NCI-H345 (cell line): ENCODE measurements around the gene PDE6H.

Experiments
- DNase-seq: peaks from one replicate; lab custom pipeline; 2025; lab: John Stamatoyannopoulos, UW

PDE6H gene

DNA sequence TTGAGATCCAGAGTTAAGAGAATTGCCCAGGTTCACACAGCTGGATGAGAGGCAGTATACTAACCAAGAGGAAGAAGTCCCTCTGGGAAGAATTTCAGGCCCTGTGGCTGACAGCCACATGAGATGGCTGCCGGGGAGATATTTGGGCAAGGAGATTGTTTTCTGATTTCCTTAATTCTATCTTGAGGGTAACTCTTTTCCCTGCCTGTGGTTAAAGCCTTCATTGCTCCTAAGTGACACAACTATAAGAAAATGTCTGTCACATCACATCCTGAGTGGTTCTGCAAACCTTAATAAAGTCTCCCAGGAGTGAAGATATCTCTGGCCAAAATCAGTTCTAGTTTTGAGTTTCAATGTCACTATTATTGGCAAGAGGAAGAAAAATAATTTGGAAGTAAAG is 21.0 kb upstream of the PDE6H start:
- DNase-seq, result no peak

DNA sequence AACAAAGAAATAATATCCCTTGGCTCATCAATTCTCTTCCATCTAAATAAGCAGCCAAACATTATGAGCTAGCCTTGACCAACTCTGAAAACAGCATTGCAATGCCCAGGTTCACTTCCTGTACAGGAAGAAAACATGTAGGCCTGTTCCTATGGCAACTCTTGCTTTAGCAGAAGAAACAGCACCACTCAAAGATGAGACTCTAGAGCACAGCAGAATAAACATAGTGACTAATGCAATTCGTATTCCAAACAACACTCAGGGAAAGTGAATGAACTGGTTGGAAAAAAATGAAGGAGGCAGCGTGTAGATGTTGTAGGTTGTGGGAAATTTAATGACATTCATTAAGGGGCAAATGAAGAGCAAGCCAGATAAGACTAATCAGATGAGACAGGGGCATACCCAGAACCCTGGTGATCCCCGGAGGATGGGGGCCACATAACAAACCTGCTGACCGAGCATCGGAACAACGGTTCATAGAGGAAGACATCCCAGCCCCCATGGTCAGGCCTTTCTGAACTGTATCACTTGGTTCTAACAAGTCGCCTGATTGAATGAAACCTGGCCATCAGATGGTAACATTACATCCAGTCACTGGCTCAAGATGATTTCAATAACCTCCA is 20.4 kb upstream of the PDE6H start:
- DNase-seq, result no peak

DNA sequence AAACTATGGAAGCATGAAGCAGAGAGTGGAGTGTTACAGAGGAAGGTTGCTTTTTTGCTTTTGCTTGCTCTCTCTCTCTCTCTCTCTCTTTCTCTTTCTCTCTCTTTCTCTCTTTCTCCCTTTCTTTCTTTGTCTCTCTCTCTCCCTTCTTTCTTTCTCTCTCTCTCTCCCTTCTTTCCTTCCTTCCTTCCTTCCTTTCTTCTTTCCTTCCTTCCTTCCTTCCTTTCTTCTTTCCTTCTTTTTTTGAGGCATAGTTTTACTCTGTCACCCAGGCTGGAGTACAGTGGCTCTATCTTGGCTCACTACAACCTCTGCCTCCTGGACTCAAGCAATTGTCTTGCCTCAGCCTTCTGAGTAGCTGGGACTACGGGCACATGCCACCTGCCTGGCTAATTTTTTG is 19.1 kb upstream of the PDE6H start:
- no peak for DNase-seq

DNA sequence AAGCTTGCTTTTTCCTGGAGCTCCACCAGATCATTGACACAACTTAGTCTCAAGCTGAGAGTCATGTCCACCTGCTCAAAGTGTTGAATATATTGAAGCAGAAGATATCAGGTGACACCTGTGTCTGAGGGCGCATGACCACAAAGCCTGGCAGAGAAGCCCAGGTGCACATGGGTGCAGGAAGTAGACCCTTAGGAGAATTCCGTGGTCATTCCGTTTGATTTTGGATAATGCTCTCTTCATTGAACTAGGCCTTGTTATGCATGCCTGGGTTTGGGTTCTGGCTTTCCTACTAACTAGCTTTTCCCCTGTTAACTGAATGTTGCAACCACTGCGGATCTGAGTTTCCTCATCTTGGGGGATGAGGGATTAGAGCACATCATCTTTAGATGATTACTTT is 18.6 kb upstream of the PDE6H start:
- DNase-seq, result no peak

DNA sequence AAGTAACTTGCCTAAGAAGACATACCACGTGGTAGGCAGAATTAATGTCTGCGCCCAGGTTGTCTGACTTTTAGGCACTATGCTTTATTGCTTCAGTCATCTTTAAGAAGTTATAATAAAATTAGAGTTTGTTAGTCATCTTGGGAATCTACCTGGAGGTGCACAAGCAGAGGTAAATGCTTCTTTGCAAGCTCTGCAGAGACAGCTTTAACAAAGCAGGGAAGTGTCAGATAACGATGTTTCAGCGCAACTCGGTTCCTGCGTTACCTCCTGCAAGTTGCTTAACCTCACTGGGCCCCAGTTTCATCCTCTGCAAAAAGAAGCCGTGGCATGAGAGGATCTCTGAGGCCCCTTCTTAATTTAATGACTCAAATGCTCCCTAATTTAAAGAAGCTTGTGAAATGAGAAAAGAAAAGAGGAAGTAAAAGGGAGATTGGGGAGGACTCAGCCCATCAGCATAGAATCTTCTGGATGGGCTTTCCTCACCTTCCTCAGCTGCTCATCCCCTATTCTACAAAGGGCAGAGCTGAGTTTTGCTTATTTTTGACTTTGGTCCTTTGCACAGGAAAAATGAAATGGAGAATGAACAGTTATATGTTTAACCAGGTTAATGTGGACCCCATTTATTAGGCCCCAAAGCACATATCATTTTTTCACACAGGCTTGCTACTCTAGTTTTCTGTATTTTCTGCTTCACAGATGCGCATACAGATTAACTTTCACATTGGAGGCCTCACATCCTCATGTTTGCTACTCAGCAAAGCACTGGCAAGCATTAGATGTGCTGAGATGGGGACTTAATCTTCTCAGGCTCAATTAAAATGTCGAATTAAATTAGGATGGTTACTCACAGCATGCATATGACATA is 16.6 kb upstream of the PDE6H start:
- no peak for DNase-seq

DNA sequence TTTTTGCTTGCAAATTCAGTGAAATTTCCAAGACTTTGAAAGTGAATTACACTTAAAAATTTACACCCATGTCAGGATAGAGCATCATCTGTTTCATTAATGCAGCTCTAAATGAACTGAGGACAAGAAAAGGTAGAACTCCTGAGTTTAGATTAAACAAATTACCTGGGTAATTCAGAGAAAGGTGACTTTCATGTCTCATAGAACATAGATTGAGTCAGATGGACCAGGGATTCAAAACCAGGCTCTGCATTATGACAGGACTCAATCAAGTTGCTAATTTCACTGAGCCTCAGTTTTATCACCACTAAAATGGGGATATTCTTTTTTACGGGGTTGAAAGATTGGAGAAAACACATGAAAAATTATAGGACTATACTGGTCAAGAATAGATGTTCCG is 15.9 kb upstream of the PDE6H start:
- no peak for DNase-seq

DNA sequence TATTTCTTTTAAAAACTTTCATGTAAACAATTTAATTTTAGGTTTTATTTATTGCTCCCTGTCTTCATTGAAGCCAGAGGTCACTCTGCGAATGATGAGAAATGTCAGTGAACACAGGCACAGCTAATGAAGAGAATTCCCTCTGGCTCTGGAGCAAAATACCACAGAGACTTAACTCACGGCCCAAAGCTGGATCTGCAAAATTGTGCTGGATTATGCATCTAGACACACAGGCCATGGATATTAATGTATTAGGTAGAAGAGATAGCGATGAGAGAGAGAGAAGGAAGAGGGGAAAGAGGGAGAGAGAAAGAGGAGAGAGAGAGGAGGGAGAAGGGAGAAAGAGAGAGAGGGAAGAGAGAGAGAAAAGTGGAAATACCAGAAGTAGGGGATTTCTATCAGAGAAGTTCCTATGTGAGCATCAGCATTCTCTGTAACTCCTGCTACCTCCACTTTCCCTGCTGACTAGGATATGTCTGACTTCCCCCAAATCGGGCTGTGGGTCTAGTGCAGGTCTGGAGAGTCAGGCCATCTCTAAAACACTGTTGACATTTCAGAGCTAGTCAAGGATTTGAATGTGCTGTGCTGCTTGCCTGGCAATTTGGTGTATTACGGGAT is 15.2 kb upstream of the PDE6H start:
- no peak for DNase-seq

DNA sequence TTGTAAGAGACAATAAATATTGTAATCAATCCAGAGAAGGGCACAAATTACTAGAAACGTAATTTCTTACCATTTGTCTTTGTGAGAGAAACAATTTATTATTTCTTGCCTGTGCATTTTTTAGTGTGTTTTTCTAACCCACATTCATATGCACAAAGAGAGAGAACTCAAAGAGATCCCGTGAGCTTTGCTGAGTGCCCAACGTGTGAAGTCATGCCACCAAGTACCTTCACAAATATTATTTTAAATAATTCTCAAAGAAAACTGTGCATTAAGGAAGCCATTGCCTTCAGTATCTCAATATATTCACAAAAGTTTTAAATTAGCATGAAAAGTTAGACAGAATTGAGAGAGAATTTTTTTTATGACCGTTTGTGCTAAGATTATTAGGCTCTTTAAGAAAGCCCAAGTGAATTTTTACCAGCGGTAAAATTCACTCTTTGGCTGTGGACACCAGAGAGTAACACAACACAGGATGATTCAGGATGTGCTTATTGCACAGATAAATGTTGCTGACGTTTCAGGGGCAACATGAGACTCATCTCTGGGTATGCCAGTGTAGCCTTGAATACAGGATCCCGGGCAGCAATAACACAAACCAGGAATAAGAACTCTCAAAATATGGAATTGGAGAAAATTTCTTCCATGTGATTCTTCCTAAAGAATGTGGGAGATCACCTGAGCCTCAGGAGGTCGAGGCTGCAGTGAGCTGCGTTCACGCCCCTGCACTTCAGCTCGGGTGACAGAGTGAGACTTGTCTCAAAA is 14.3 kb upstream of the PDE6H start:
- no peak for DNase-seq

DNA sequence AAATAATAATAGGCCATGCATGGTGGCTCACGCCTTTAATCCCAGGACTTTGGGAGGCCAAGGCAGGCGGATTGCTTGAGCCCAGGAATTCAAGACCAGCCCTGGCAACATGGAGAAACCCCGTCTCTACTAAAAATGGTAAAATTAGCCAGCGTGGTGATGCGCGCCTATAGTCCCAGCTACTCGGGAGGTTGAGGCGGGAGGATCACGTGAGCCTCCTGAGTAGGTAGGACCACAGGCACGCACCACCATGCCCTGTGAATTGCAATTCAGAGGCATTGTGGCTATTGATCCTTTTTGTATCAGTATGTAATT is 13.8 kb upstream of the PDE6H start:
- no peak for DNase-seq

DNA sequence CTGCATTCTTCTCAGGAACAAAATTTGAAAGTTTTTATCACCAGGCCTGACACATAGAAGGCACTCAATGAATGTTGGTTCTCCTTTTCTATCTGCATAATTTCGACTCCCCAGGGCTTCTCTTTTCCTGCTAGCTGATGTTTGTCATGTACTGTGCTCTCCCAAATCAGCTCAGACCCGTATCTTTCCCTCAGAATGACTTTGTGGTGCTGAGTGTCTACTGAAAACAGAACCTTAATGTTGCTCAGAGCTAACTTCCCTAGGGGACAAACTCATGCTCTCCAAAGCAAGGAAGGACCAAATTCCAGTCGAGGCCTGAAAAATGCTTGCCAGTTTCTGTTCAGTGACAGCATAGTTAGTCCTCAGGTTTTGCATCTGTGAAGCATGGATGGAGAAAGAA is 13.4 kb upstream of the PDE6H start:
- DNase-seq, result no peak

DNA sequence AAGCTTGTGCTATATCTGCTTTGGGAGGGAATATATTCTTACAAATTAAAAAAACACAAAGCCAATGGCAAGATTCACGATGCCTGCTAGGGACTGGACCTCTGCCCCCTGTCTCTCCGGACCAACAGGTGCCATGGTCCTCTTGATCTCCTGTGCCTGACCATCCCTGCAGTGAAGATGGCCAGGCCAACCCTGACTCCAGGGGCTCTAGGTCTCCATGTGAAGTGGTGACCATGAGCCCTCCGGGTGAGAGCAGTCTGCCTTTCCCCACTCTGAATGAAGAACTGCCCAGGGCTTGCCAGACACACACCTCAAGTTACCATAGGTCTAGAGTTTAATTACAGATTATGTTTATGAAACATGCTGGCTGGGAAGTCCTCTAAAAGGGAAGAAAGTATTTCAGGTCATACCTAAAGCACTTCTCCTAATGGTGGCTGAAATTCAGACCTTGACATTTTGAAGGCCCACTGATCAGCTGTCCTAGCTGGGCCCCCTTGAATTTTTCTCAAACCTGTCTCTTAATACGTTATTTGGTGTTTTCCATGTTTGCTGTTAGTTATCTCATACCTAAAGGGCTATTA is 12.8 kb upstream of the PDE6H start:
- no peak for DNase-seq

DNA sequence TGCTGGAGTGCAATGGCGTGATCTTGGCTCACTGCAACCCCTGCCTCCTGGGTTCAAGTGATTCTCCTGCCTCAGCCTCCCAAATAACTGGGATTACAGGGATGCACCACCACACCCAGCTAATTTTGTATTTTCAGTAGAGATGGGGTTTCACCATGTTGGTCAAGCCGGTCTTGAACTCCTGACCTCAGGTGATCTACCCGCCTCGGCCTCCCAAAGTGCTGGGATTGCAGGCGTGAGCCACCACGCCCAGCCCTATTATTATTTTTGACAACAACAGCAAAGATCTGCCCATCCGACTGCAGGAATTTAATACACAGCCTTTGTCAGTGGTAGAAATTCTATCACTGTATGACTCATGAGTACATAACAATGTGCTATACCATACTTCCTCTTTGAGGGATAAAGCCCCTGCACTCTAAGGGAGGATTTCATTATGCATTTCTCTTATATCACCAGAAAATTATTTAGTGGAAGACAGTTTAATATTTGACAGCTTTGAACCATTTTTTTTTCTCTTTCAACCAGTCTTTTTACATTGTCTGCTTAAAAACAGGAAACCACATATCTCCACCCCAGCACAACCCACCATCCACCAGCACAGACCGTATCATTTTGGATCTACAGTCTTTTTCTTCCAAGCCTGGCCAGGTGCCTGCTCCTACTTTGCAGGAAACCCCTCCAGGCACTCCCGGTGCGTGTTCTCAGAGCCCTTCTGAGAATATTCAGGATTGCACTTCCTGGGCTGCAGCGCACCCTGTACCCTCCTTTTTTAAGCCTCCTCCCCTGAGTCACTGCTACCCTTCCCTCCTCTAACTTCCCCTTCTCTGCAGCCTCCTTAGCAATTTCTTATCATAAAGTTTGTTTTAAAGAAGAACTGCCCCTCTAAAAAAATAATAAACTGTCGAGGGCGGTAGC is 12.0 kb upstream of the PDE6H start:
- no peak for DNase-seq

DNA sequence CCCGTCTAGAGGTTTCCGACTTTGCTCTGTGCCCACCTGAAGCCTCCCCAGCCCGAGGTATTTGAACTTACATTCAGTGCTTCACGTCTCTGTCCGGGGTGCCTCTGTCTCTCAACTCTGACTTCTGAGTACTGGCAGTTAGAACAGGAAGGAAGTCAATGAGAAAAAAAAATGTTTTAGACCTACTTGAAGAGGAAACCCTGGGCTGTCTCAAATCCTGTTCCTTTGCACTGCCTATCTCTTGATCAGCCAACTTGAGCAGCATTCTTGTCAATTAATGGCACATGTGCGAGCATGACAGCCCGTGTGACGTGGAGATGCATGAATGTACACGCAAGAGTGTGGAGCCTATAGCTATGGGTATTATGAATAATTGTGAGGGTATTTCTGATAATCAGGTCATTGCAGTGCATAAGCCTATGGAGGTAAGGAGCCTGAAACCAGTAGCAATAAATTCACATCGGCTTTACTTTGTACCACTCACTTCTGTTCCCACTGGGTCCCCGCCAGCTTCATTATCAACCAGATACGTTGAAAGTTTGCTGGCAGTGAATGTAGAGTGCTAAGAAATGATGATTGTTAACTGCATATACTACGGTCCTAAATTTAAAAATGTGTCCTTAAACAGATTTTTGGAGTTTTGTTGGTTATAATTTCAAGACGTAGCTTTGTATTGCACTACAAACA is 11.2 kb upstream of the PDE6H start, which contains the start of gene ARHGDIB:
Gene ARHGDIB, minus strand, starts transcription at position 136 of the 687 bp plus-strand sequence. CDS start 10,889 bp downstream, outside the sequence.
- no peak for DNase-seq

DNA sequence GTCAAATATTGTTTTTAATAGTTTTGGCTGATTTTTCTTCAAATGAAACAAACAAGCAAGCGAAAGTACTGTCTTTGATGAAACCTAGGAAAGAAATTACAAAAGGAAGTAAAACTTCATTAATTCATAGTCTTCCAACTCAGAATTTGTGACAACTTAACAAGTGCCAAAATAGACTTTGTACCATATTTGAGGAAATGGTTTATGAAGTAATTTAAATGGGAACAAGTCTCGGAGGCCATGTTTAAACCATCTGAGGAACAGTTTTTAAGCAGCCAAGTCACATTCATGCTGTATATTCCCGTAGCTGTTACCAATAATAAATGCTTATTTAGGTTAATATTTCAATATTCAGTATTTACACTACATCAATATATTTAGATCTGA is 10.7 kb upstream of the PDE6H start:
- no peak for DNase-seq

DNA sequence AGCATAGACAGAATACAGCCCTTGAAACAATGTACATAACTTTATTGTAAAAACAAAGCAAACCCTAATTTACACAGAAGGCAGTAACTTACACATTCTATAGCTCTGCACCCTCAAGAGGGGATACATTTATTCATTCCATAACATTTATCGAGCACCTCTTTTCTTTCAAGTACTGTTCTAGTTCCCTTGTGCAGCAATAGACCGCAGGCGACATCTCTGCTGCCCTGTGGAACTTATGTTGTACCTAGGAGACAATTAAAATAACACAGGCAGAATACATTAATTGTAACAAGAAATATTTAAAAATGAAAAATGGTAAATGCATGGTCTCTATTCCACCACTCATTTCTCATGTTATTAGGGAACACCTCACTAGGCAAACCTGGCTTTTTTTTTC is 10.0 kb upstream of the PDE6H start:
- no peak for DNase-seq

DNA sequence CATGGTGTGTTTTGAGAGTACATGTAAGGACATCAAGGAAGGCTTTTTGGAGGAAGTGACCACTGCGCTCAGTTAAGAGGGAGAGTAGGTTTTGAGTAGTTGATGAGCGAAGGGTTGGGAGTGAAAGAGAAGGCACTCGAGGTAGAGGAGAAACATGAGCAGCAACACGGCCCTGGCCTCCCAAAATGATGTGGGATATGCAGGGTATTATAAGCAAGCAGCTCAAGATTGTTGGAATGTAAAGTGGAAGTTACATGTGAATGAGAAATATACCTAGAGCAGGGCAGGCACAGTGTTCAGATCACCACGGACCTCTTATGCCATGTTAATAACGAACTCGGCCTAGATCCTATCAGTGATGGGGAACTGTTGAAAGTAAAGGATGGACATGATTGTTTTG is 9.3 kb upstream of the PDE6H start:
- no peak for DNase-seq

DNA sequence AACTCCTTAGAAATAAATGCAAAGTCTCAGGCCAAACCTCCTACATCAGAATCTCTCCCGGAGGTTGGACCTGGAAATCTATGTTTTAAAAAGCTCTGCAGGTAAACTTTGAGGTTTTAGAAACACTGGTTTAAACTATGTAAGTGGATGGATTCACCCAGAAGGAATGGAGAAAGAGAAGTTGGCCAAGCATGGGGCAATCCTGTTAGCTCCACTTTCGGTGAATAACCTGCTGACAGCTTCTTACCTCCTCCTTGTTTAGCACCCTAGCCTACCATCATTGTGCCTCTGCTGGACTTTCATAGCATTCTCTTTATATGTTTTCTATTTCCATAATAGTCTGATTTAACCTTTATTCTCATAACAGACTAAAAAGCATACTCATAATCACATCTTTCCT is 8.4 kb upstream of the PDE6H start:
- DNase-seq, result no peak

DNA sequence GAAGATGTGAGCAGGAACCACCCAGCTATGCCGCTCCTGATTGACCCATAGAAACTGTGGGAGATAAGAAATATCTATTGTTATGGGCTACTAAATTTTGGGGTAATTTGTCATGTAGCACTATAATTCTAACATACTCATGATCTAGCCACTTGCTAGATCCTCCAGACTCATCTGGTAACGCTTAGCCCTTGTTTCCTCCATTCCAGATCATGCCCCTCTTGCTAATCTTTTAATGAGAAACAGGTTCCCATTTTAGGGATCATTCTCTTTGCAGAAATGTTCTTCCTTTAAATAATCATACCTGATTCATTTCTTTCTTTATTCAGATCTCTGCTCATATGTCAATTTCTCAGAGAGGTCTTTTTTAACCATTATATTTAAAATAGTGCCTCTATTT is 7.6 kb upstream of the PDE6H start:
- no peak for DNase-seq

DNA sequence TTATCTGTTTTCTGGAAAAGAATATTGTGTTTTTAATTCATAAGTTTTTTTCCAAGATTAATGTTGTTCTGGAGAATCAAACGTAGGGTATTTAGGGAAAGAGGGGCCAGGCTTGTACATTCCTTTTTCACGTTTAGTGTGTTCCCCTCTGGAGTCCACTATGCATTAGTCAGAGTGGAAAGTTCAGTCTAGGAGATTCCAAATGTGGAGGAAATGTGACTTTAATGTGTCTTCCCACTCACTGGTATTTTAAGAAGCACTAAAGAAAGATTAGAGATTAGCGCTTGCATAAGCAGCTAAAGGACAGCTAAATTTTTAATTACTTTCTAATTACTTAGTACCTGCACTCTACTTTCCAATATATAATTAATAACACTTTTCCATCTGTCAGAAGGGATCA is 4.4 kb upstream of the PDE6H start:
- no peak for DNase-seq

DNA sequence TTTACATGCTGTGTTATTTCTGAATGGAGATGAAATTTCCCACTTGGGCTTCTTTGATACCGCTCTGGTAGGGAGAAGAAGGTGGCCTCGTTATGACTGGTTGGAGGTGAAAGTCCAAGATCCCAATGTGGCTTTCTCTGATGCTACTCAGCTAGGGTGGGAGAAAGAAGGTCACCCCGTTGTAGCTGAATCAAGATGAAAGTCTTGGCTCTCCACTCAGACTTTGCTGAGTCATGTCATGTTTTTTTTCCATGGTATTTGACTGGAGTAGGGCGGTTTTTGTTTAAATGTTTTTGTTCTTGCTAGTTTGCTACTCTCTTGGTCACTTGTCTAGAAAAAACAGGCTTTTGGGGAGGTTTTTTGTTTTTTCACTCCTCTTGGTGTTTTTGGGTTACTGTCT is 2.4 kb upstream of the PDE6H start:
- DNase-seq, result no peak

DNA sequence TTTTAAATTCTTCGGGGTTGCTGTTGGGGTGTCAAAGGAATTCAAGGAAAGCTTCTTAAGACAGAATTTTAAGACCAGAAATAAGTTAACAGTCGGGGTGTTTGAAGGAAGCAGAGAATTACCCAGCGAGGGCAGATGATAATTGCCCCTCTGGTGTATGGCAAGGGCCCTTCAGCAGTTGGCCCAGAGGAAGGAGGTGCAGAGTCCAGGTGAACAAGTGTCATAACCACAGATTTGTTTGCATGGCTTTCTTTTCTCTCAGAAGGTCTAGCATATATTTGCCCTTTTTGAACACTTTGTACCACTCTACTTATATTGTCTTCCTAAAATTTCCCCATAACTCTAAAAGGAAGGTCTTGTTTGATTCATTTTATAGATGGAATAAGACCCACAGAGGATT is 1.8 kb downstream of the PDE6H start:
- DNase-seq, result no peak
